Myocyte (in vitro differentiated cells): ENCODE results near the gene JAKMIP2. TPM values are rescaled to one million over a fixed set of nuclear protein-coding genes. Genes with fewer than 3 reads are reported as not detected.
"Not testable (repeated sequence)": the region's sequence is repeated elsewhere in the genome, so short reads cannot be mapped to it uniquely, and the experiment has no call there.

Experiments
- DNase-seq: peaks from one replicate; pipeline ENCODE4 v3.0.0-alpha.2; 2012; ENCODE audit warnings: low read depth
- total RNA-seq: library from RNA; depleted of rRNA; stranded (reverse); fragments of >200 nt; gene quantifications from 2 replicates; pipeline ENCODE4 v1.2.3, GENCODE V29; 2014

JAKMIP2 gene
- total RNA-seq, 1 donor from 2014 or later: not detected

DNA sequence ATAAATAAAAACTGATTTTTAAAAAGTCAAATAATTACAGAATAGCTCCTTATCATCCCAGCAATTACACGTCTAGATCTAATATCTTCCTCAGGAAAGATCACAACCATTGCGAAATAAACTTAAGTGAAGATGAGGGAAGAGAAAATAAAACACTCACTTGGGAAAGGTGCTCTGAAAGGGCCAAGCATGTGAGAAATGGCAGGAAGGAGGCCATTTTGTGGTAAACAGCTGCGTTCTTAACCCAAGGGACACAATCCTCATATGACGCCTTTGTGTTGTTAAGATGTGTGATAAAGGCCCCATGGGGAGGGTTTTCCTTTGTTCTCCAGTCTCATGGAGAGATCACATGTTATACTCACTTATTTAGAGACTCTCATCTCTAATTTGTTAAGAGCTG, 32.5 kb downstream of the JAKMIP2 start:
- DNase-seq: peak; percentile 2

DNA sequence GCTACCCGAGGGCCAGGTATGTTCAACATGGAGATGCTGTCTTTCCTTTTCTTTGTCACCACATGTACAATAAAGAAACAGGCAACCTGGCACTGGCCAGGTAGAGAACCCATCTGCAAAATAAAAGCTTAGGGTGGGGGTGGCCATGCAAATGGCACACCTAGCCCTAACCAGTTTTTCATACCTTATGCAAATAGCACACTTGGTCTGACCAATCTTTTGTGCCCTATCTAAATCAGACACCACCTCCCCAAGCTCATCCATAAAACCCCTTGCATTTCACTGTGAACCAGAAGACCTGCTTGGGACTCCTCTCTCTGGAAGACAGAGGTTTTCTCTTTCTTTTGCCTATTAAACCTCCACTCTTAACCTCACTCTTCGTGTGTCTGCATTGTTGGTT, 33.9 kb downstream of the JAKMIP2 start:
- no peak for DNase-seq

DNA sequence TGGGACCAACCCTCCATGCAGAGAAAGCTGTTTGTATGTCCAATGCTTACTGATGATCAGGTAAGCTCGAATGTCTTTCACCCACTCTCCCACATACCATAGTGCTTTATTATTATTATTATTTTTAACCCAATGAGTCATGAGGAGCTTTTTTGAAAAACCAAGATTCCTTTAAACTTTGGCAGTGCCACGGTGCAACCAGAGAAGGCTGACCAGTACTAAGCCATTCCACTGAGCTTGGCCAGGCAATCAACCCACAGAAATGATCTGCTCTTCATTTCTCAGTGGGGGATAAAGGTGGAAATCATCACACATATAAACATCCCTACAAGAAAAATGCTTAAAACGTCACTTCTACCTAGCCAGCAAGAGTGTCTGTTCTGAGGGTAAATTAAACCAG, 35.5 kb downstream of the JAKMIP2 start:
- DNase-seq: no peak

DNA sequence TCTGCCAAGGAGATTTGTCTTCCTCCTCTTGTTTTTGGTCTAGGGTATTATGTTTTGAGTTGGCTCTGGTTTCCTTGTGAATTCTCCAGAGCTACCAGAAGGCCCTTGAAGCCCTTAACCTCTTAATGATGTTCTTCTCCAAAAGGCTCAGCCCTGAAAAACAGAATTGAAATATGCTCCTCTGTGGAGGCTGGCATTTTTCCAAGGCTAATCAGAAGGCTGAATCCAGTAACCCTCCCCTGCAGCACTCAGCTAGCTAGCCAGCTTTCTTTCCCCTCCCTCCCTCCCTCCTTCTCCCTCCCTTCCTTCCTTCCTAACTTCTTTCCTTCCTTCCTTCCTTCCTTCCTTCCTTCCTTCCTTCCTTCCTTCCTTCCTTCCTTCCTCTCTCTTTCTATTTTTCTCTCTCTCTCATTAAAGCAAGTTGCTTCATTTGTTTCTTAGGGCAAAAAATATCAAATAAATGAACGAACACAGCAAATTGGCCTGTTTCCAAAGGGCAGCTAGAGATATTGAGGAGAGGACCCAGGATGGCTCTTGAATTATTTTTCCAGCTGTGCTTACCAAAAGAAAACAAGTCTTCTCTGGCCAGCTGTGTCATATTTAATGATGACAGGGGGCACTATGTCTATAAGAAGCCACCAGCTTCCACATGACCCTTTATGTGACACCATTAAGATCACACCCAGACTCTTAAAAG, 38.7 kb downstream of the JAKMIP2 start:
- DNase-seq: no peak

DNA sequence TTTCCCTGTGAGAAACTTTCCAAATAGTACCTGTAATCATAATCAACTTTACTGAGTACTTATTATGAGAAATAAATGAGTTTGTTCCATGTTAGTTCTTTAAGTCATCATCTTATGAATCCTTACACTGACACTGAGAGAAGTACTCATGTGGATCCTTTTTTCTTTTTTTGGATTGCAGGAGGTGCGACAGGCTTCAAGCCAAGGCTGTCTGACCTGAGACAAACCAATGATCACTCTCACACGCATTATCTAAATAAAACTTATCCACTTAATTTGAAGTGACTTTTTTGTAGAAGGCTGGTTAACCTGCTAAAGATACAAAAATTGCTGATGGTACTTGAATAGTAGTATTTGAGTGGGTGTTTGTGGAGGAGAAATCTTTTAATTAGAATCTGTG, 39.5 kb downstream of the JAKMIP2 start:
- no peak for DNase-seq

DNA sequence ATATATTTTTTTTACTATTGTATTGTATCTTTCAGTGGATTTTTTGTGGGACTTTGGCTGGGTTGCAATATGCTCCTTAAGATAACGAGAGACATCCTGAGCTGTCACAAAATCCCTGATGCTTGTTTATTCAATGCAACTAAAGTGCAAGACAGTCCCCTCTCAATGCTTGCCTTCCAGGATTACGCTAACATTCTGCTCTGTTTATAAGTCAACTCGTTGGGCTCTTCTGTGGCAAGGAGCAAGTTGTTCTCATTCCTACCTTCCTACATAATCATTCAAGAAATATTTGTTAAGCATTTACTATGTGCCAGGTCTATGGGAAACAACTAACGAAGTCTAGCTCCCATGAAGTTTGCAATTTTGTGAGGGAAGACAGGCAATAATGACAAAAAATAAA, 40.4 kb downstream of the JAKMIP2 start:
- DNase-seq: no peak

DNA sequence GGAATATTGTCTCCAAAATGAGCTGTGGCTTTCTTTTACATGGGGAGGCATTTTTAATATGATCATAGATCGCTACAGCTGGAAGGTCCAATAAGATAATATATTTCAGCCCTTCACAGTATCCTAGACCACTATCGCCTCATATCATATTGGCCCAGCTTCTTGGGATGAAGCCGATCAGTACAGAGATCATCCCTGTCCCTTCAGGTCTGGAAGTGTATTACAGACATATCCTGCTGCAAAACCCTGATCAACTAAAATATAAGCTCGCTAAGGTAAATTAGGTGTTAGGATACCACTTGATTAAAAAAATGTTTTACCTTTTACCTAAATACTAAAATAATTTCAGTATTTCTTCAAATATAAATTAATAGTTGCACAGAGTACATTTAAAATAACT, 41.7 kb downstream of the JAKMIP2 start:
- DNase-seq: no peak

DNA sequence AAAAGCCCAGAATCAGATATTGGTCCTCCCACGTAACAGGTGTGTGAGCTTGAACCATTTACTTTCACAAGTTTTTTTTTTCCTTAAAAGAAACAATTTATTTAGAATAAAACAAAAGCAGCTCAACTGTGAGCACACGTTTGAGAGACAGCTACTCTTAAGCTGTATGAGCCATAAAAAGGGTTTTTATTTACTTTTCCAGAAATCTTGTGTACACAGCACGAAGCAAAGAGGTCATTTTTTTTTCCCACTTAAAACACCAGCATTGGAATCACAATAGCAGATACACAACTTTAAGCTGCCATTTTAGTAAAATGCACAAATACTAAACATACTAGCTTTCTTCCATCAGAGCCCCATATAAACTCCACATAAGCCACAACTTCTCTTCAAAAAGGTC, 44.6 kb downstream of the JAKMIP2 start:
- no peak for DNase-seq

DNA sequence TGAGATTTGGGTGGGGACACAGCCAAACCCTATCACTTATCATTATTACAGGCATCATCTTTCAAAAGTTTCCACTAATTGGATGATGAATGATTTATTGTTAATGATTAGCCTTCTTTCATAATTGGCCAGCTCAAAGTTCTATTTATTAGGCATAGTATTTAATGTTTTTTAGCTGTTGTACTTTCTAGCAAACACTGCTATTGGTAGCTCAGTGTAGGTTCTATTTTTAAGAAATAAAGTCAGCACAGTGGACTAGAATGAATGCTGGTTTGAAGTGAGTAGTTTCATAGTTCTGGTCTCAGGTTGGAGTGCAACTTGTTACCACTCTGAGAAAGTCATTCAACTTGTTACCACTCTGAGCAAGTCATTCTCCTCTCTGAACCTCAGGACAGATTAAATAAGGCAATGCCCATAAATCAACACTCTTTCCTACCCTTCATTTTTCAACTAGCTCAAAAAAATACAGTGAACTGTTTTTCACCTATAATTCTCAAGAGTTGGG, 46.9 kb downstream of the JAKMIP2 start:
- DNase-seq: no peak

DNA sequence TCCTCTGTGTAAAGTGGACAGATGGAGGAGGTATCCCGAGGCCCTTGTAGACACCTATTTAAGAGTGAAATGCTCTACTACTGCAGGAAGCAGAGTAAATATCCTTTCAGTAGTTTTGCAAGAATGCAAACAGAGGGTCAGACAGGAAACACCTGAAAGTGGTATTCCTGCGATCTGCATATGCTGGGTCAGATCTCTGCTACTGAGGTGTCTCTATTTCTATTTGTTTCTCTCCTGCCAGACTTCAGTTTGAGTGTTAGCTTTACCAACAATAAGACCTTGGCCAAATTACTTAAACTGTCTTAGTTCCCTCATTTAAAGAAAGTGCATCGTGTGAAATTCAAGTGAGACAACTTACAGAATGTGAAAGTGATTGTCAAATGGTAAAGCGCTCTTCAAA, 47.6 kb downstream of the JAKMIP2 start:
- DNase-seq: no peak

DNA sequence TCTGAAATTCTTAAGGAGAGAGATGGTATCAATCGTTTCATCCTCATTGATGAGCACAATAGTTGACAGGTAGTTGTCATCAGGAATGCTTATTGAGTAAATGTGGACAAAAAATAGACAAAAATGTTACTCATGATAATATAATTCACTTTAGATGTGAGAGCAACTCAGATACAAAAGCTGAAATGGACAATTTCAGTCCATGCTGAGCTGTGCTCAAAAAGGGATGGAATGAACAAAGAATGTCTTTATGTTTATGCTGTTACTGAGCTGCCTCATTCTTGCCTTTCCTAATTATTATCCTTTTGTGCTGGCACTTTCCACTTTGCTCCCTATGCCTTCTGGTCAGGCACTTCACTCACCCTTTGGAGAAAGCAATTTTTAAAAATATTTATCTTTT, 49.5 kb downstream of the JAKMIP2 start:
- no peak for DNase-seq

DNA sequence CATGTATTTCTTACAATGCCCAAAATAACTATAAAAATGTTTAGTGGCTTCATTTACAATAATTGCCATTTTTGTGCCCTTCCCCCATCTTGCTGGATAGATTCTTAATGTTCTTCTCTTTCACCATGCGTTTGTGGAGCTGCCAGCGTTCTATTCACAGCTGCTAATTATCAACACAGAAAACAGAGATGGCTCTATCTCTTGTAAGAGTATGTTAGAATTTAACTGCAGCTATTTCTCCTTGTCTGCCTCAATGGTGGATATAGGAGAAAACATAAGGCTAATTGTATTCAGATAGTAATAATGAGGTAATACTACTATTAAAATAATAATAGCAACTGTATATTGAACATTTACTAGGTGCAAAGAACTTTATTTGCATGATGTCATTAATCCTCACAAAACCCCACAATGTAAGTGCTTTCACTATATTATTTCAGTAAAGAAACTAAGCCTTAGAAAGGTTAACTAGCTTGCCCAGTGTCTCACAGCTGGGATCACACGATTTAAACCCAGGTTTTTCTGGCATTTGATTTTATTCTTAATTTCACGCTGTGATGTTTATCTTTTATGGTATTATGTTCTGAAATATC, 50.1 kb downstream of the JAKMIP2 start:
- DNase-seq: no peak

DNA sequence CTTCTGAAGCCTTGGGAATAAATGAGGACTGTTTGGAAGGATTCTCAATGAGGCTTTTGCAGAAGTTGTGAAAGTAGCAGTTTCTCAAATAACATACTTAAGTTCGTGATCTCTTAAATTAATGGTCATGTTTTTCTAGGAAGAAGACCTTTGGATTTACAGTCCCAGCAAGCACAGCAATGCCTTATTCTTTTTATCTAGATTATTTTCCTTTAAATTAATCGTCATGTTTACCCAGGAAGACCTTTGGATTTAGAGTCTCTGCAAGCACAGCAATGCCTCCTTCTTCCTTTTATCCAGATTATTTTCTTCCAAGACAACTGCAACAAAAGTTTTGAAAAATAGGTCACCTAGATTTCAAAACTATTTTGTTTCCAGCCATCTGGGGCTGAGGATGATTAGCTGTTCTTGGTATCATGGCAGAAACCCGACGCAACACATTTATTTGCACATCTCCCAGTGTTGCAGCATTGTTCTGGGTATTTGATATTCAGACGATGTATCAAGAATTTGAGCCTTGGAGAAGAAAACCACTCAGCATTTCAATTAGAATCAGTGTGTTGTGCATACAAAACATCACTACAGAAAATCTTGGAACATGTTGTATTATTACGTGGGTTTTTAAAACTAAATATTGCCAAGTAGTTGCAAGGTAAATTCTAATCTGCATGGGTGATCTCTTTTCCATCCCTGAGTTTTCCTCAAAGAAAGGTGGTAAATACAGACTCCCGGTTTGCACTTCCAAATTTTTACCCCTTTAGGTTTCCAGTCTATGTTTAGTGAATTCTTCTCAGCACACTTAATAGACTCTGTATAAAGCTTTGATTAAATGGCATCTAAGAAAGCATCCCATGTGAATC, 50.9 kb downstream of the JAKMIP2 start:
- DNase-seq: no peak

DNA sequence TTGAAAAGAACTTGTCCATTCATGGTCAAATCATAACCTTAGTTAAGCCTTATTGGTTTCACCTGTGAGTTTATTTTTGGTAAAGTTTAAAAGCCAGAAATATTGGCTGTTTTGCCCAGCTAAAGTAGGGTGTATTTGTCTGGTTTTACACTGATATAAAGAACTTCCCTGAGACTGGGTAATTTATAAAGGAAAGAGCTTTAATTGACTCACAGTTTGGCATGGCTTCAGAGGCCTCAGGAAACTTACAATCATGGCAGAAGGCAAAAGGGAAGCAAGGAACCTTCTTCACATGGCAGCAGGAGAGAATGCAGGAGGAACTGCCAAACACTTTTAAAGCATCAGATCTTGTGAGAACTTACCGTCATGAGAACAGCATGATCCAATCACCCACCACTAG, 55.3 kb downstream of the JAKMIP2 start:
- no peak for DNase-seq

DNA sequence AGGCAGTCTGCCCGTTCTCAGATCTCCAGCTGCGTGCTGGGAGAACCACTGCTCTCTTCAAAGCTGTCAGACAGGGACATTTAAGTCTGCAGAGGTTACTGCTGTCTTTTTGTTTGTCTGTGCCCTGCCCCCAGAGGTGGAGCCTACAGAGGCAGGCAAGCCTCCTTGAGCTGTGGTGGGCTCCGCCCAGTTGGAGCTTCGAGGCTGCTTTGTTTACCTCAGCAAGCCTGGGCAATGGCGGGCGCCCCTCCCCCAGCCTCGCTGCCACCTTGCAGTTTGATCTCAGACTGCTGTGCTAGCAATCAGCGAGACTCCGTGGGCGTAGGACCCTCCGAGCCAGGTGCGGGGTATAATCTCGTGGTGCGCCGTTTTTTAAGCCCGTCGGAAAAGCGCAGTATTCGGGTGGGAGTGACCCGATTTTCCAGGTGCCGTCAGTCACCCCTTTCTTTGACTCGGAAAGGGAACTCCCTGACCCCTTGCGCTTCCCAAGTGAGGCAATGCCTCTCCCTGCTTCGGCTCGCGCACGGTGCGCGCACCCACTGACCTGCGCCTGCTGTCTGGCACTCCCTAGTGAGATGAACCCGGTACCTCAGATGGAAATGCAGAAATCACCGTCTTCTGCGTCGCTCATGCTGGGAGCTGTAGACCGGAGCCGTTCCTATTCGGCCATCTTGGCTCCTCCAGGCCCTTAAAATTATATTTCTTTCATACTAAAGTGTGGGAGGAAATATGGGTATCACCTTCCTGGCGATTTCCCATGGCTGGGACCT, 61.2 kb downstream of the JAKMIP2 start:
- not testable (repeated sequence) for DNase-seq

DNA sequence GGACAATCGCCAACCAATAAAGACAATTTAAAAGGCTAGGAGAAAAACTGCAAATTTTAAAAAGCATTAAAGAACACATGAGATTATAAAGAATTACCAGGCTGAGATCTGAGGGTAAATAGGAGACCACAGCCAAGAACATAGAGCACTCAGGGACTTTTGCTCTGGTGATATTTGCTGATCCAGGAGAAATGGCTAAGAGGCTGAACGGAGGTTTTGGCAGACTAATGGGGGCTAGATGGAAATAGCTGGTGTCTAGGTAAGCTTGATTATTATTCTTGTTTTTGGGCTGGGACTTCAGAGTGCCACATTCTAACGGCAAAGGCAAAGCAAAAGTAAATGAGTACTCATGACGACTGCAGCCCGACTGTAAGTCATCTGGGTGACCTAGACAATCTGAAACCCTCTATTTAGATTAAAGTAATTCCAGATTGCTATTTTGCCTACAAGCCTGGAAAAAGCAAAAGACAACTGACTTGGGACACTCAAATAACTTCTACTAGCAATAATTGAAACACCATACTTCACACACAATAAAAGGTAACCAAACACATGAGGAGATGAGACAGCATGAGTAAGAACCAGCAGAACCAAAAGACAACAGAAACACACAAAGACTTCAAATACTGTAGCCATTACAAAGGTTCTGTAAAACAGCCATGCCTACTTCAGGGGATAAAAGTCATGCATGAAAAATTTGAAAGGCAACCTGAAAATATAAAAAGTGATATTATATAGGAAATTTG, 68.8 kb downstream of the JAKMIP2 start:
- no peak for DNase-seq

DNA sequence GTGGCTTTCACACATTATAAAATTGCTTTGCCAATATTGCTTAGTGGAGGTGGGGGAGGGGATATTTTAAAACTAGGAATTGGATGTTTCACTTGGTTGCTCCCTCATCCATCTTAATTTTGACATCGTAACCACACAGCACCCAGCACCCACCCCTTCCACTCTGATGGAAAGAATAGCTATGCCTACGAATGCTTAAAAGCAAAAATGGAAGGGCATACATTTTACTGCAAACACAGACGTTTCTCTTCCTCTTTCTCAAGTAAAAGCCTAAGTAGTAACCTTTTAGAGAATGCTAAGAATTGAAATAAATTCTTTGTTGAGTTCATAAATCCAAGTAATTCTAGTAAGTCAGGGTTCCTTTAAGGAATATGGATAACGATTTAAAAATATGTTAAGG, 69.9 kb downstream of the JAKMIP2 start:
- DNase-seq: no peak

DNA sequence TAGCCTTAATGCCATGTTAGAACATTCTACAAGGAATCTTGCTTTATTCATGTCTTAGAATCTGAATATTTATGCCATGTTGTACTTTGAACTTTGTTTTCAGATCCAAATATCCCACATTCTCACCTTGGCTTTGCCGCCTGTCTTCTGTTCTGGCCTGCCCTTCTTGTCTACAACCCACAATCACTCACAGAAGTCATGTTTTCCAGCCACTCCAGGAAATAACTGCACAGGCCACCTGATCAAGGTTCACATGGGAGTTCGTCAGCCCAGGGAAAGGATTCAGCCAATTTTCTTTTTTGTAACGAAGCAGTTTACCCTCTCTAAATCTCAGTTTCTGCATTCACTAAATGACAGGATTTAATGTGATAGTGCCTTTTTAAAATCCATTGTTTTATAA, 70.5 kb downstream of the JAKMIP2 start:
- no peak for DNase-seq

DNA sequence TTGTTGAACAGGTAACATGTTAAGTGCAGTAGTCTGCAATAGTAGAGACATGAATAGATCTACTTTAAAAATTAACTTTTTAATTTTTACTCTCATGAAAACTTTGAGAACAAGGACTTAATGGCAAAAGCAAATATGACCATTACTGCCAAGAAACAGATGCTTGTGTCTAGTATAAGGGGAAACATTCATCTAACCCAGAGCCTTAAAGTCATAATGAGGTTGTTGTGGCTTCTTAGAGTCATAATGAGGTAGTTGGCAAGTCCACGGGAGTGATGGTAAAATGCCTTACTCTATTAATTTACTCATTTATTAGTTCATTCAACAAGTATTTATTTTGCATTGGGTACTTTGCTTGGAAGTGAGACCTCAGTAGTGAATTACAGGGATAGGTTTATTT, 71.5 kb downstream of the JAKMIP2 start:
- no peak for DNase-seq

DNA sequence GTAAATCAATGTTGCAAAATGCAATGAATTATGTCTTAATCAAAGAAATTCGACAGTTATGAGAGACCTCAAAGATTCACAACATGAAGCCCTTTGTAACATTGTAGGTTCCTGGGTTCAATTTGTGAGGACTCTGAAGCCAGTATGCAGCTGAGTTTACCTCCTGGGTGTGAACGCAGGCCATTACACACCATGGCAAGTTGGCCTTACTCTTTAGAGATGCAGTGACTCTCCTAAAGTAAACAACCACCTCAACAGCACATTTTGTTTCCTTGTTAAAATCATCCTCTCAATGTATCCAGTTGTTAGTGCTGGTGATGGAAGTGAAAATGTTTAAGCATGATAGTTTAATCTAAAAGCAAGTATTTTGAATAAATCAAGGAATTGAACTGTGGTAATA, 73.8 kb downstream of the JAKMIP2 start:
- no peak for DNase-seq

DNA sequence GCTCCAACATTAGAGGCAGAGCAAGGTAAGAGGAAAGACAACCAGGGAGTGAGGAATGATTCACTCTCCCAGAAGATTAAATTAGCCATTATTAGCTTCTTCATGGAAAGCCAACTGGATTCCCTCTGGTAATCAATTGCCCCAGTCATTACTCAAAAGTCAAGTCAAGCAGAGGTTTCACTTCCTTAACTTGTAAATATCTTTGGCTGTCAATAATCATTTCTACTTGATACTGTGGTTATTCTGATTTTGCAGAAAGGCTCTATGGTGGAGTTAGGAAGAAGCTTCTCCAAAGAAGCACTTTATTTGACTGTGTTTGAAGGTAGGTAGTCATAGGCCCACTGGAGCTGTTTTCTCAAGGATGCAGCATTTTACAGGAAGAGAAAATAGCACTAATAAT, 78.0 kb downstream of the JAKMIP2 start:
- no peak for DNase-seq
